Naive thymus-derived CD8-positive, alpha-beta T cell (primary cell): ENCODE measurements around the gene GPC2. TPM values are rescaled to one million over a fixed set of nuclear protein-coding genes. Genes with fewer than 3 reads are reported as not detected.
"Not testable (repeated sequence)": the region's sequence is repeated elsewhere in the genome, so short reads cannot be mapped to it uniquely, and the experiment has no call there.

ENCODE experiments used
- ATAC-seq, 2 donors: fragments of 150-1000 bp; cut with Tn5 transposase in 1 of 2; sonication (Bioruptor Pico), chemical (Tn5 transposase) in 1 of 2; 1 replicate in 1 of 2; 2 replicates in 1 of 2; pipeline ENCODE4 v1.10.0; 2021; ENCODE audit warnings: mild to moderate bottlenecking in 2 of 2, moderate library complexity in 2 of 2
- POLR2A ChIA-PET: fragments of 350-600 bp; sonication (Branson Sonifier 250); formaldehyde crosslinking; loops from one replicate; lab custom pipeline; 2021; ENCODE audit warnings: antibody characterized with exemption; lab: Charles Lee
- DNase-seq, 10 donors: peaks; one replicate each; pipeline versions ENCODE4 v3.0.0 to v3.0.0-alpha.2; 2020 to 2022
- H3K27ac Mint-ChIP-seq, 10 donors: one replicate each; pipeline ENCODE4 v1.8.0; 2020 to 2022; ENCODE audit warnings: mild to moderate bottlenecking in 10 of 10, mixed read lengths in 10 of 10, moderate library complexity in 4 of 10, inconsistent platforms in 1 of 10
- H3K27me3 Mint-ChIP-seq, 5 donors: one replicate each; pipeline ENCODE4 v1.8.0; 2021 to 2022; ENCODE audit warnings: mixed read lengths in 5 of 5
- H3K36me3 Mint-ChIP-seq, 3 donors: one replicate each; pipeline ENCODE4 v1.8.0; 2020 to 2022; ENCODE audit warnings: mixed read lengths in 3 of 3, mild to moderate bottlenecking in 2 of 3, inconsistent platforms in 1 of 3
- H3K4me1 Mint-ChIP-seq, 4 donors: one replicate each; pipeline ENCODE4 v1.8.0; 2021 to 2022; ENCODE audit warnings: mixed read lengths in 4 of 4
- H3K4me3 Mint-ChIP-seq, 10 donors: one replicate each; pipeline ENCODE4 v1.8.0; 2020 to 2022; ENCODE audit warnings: mild to moderate bottlenecking in 10 of 10, mixed read lengths in 10 of 10, moderate library complexity in 6 of 10, inconsistent platforms in 1 of 10
- H3K9me3 Mint-ChIP-seq, 9 donors: one replicate each; pipeline ENCODE4 v1.8.0; 2020 to 2022; ENCODE audit warnings: mixed read lengths in 9 of 9, mild to moderate bottlenecking in 3 of 9, inconsistent platforms in 1 of 9, moderate library complexity in 1 of 9
- polyA plus RNA-seq, 3 donors: library from polyadenylated mRNA; unstranded; fragments of 300-500 nt; fragmentation: Illumina TruSeq; gene quantifications; one replicate each; pipeline ENCODE4 v1.2.3, GENCODE V29; 2021
- total RNA-seq, 8 experiments: library from RNA in 2 of 8; stranded (reverse) in 2 of 8; gene quantifications; one replicate each; pipeline ENCODE4 v1.2.3 and lab custom pipeline; 2021 to 2026

GPC2 gene
- total and polyA plus RNA-seq, 5 experiments from 2014 or later, result 0.09 to 40.1 (median 1.1) TPM

DNA sequence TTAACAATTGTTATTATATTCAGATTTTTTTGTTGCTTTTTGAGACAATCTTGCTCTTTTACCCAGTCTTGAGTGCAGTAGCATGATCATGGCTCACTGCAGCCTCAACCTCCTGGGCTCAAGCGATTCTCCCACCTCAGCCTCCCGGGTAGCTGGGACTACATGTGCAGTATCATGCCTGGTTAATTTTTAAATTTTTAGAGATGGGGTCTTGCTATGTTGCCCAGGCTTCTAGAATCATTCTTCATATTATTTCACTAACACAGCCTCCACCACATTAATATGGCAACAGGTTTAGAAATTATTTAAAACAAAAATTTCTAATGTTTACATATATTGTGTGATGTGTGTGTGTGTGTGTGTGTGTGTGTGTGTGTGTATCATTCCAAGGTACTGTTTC, 29.9 kb downstream of the GPC2 start:
- H3K27ac Mint-ChIP-seq, result peak overlapping the region in 2 of 10 donors; percentile 74 to 96
- H3K4me1 Mint-ChIP-seq, result peaks cover 14 to 33% (median 29%) of the 10 kb centered on the region in 4 donors
- ATAC-seq (no peak), DNase-seq (no peak)
- H3K27me3 Mint-ChIP-seq, result no peaks in the 10 kb centered on the region
- peak overlapping the region in 1 of 10 donors; percentile 4 for H3K4me3 Mint-ChIP-seq
- peaks cover 0 to 16% (median 3%) of the 10 kb centered on the region in 3 donors for H3K36me3 Mint-ChIP-seq
- H3K9me3 Mint-ChIP-seq, result no peaks in the 10 kb centered on the region
- POLR2A ChIA-PET, result interaction anchor here (0.7 to 16.1 kb wide), 11 partner anchors 17 to 222 kb away, joined by 3 to 358 read pairs (median 4); partner anchors contain the start of genes CNPY4, GAL3ST4, GPC2 and MBLAC1

DNA sequence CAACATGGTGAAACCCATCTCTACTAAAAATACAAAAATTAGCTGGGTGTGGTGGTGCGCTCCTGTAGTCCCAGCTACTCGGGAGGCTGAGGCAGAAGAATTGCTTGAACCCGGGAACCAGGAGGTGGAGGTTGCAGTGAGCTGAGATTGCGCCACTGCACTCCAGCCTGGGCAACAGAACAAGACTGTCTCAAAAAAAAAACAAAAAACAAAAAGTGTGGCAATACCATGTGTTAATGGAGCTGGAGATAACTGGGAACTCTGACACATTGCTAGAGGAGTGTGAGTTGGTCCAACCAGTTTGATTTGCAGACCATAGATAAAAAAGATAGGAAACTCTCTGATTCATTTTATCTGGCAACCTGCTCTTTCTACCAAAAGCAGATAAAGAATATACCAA, 30.8 kb downstream of the GPC2 start:
- DNase-seq, ATAC-seq, H3K4me3 Mint-ChIP-seq, H3K27me3 Mint-ChIP-seq, H3K9me3 Mint-ChIP-seq, H3K36me3 Mint-ChIP-seq: not testable (repeated sequence)
- Mint-ChIP-seq H3K4me1 (peaks cover 13 to 28% (median 21%) of the 10 kb centered on the region in 4 donors), H3K27ac (peak overlapping the region in 2 of 10 donors; percentile 29)
- POLR2A ChIA-PET, result interaction anchor here (0.7 to 16.1 kb wide), 2 partner anchors 10 to 18 kb away, joined by 5 to 358 read pairs; partner anchors contain the start of genes GAL3ST4 and TRAPPC14

DNA sequence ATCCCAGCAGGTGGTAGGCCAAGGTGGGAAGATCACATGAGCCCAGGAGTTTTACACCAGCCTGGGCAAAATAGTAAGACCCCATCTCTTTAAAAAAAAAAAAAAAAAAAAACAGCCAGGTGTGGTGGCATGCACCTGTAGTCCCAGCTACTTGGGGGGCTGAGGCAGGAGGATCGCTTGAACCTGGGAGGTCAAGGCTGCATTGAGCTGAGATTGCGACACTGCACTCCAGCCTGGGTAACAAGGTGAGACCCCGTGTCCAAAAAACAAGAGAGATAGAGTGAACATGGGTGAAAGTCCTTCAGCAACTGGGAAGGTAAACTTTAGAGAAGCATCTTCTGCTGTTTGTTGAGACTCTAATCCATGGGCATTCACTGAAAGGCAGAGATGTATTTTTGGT, 34.7 kb downstream of the GPC2 start:
- Mint-ChIP-seq H3K36me3 (no peaks in the 10 kb centered on the region), H3K4me1 (peaks cover 0 to 22% (median 9%) of the 10 kb centered on the region in 4 donors), H3K9me3 (no peaks in the 10 kb centered on the region), H3K4me3 (no peak overlapping the region), H3K27me3 (no peaks in the 10 kb centered on the region), H3K27ac (peak overlapping the region in 1 of 10 donors; percentile 43)
- no peak for DNase-seq
- POLR2A ChIA-PET, result interaction anchor here (0.7 to 1.5 kb wide), 6 partner anchors 11 to 530 kb away, joined by 3 to 10 read pairs (median 6); partner anchors contain the start of gene GAL3ST4
- no peak for ATAC-seq

DNA sequence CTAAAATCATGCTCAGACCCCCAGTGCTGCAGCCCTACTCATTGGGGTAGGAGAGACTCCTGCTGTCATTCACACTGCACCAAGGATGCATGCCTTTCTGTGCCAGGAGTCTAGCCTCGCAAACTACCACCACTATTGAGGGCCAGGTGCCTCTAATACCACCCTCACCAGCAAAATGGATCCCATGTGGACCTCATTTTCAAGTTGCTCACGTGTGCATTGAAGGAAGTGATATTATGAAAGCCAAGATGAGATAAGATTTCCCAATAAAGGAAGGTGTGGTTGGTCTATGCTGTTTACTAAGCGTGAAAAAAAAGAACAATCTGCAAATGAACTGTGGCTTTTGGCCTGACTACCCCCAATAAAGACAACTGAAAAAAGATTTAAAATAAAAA, 35.6 kb downstream of the GPC2 start:
- no peaks in the 10 kb centered on the region for H3K9me3 Mint-ChIP-seq
- H3K4me1 Mint-ChIP-seq, result peaks cover 0 to 22% (median 9%) of the 10 kb centered on the region in 4 donors
- no peak for DNase-seq
- H3K4me3 Mint-ChIP-seq, result no peak overlapping the region
- H3K27ac Mint-ChIP-seq, result peak overlapping the region in 1 of 10 donors; percentile 4
- no peaks in the 10 kb centered on the region for H3K36me3 Mint-ChIP-seq
- ATAC-seq, result no peak
- no peaks in the 10 kb centered on the region for H3K27me3 Mint-ChIP-seq
- POLR2A ChIA-PET, result interaction anchor here (0.6 to 1.5 kb wide), 3 partner anchors 12 to 113 kb away, joined by 6 to 7 read pairs (median 6); no protein-coding TSS in a partner anchor

DNA sequence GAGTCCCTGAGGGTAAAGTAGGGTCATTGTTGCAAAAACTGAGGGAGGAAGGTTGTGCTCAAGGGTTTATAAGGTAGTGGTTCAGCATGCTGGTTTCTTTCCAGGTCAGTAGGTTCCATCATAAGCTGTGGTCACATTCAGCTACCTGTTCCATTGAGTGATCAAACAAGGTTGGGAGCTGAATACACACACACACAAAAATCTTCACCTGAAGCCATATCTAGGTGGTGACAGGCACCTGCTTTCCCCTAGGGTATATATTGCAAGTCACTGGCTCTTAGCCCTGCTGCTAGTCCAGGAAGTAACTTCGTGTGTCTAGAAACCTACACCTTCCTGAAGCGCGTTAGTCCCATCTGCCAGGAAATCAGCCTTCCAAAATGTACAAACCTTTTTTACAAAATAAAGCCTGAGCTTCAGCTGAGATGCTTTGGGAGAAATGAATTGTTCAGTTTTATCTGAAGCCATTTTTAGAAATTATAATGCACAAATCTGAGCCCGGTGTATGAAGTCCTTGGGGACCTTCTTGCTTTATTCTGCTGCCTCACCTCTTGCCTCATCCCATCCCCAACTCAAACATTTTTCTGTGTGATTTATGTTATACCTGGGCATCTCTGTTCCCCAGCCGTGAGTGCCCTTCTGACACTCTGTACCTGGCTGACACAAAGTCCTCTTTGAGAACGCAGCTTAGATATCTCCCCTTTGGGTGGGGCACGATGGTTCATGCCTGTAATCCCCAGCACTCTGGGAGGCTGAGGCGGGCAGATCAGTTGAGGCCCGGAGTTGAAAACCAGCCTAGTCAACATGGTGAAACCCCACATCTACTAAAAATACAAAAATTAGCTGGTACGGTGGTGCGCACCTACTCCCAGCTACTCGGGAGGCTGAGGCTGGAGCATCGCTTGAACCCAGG, 39.1 kb downstream of the GPC2 start:
- DNase-seq (peak in 1 of 10 donors; percentile 32), ATAC-seq (peak; percentile 47 to 71)
- Mint-ChIP-seq H3K36me3 (no peaks in the 10 kb centered on the region), H3K4me3 (peak overlapping the region in 3 of 10 donors; percentile 12 to 49 (median 29)), H3K27ac (peak overlapping the region in 8 of 10 donors; percentile 69 to 88 (median 79)), H3K4me1 (peaks cover 0 to 22% (median 9%) of the 10 kb centered on the region in 4 donors), H3K27me3 (no peaks in the 10 kb centered on the region), H3K9me3 (no peaks in the 10 kb centered on the region)
- POLR2A ChIA-PET, result interaction anchor here (0.6 to 2.5 kb wide), 12 partner anchors 10 to 157 kb away, joined by 3 to 9 read pairs (median 5); partner anchors contain the start of genes GPC2, LAMTOR4, PVRIG and STAG3

DNA sequence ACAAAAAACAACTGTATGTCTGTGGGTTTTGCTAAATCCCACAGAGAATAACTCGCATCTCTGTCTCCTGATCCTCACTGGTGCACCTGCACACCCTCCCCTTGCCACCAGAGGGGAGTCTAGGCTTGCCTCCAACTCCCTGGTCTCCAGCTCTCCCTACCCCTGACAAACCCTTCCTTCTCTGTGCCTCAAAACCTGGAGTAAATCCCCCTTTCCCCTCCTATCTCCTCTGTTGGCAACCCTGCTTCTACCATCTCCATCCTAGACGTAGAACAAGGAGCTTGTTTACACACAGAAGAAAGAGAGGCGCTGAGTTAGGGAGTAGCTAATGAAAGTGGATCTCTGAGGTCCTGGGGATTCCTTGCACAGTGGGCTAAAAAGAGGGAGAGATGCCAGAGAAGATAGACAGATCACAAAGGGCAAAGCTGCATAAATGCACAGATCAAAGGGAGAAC, 44.5 kb downstream of the GPC2 start:
- H3K4me1 Mint-ChIP-seq, result peaks cover 9 to 29% (median 24%) of the 10 kb centered on the region in 4 donors
- POLR2A ChIA-PET, result interaction anchor here (0.7 to 3.0 kb wide), 11 partner anchors 12 to 275 kb away, joined by 3 to 16 read pairs (median 5); partner anchors contain the start of genes GAL3ST4, LAMTOR4, PVRIG and TRAPPC14
- DNase-seq (peak; percentile 44 to 82 (median 61)), ATAC-seq (peak; percentile 77 to 78)
- peak overlapping the region in 8 of 10 donors; percentile 3 to 82 (median 32) for H3K27ac Mint-ChIP-seq
- peak overlapping the region in 3 of 10 donors; percentile 14 to 59 (median 28) for H3K4me3 Mint-ChIP-seq
- H3K27me3 Mint-ChIP-seq, result no peaks in the 10 kb centered on the region
- H3K36me3 Mint-ChIP-seq, result no peaks in the 10 kb centered on the region
- H3K9me3 Mint-ChIP-seq, result no peaks in the 10 kb centered on the region

DNA sequence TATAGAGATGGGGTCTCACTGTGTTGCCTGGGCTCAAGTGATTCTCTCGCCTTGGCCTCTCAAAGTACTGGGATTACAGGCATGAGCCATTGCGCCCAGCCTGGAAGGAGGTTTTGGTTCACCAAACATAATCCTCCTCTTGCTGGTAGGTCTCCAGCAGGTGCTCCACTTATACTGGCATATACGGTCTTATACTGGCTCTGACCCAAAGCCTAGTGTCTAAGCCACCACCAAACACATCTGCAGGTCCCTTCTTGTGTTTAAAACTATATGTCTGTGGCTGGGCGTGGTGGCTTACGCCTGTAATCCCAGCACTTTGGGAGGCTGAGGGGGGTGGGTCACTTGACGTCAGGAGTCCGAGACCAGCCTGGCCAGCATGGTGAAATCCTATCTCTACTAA, 45.1 kb downstream of the GPC2 start:
- H3K4me3 Mint-ChIP-seq, result peak overlapping the region in 2 of 10 donors; percentile 14 to 24
- H3K36me3 Mint-ChIP-seq, result no peaks in the 10 kb centered on the region
- no peak for DNase-seq
- H3K4me1 Mint-ChIP-seq, result peaks cover 9 to 29% (median 22%) of the 10 kb centered on the region in 4 donors
- H3K27ac Mint-ChIP-seq, result peak overlapping the region in 4 of 10 donors; percentile 50 to 82 (median 63)
- POLR2A ChIA-PET, result interaction anchor here (0.7 to 3.0 kb wide), 9 partner anchors 11 to 275 kb away, joined by 3 to 16 read pairs (median 5); partner anchors contain the start of genes GAL3ST4, LAMTOR4, PVRIG and TRAPPC14
- no peaks in the 10 kb centered on the region for H3K9me3 Mint-ChIP-seq
- ATAC-seq, result no peak
- H3K27me3 Mint-ChIP-seq, result no peaks in the 10 kb centered on the region

DNA sequence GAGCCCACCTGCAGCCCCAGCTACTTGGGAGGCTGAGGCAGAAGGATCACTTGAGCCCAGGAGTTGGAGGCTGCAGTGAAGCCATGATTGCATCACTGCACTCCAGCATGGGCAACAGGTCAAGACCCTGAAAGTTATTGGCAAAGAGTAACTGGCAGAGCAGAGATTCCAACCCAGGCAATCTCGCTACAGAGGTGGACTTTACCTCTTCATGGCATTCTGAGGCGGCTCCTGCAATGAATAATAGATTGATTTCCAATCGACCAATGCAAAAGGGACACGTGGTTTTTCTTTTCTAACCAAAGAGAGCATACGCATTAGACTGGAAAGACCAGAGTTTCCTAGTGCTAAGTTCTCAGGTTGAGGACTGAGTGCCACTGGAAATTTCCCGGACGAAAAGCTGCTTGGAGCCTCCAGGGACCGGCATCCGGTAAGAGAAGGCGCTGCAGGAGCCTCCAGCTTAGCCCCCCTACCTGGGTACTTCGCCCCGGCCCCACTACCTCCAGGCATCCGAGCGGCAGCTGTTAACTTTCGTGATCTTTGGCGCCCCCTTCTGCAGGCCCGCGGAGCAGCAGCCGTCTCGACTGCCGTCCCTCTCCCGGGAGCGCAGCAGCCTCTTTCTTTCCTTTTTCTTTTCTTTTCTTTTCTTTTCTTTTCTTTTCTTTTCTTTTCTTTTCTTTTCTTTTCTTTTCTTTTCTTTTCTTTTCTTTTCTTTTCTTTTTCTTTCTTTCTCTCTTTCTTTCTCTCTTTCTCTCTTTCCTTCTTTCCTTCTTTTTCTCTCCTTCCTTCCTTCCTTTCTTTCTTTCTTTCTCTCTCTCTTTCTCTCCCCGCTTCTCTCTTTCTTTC, 46.4 kb downstream of the GPC2 start:
- H3K4me3 Mint-ChIP-seq, result peak overlapping the region in 4 of 10 donors; percentile 8 to 31 (median 17)
- peak overlapping the region in 2 of 10 donors; percentile 4 to 22 for H3K27ac Mint-ChIP-seq
- H3K4me1 Mint-ChIP-seq, result peaks cover 14 to 35% (median 34%) of the 10 kb centered on the region in 4 donors
- H3K36me3 Mint-ChIP-seq, result no peaks in the 10 kb centered on the region
- POLR2A ChIA-PET, result interaction anchor here (0.6 to 15.9 kb wide), 9 partner anchors 11 to 298 kb away, joined by 3 to 252 read pairs (median 5); partner anchors contain the start of genes AP4M1, CNPY4, GPC2 and MCM7
- DNase-seq (peak; percentile 70 to 89 (median 82)), ATAC-seq (no peak)
- H3K27me3 Mint-ChIP-seq, result no peaks in the 10 kb centered on the region
- H3K9me3 Mint-ChIP-seq, result no peaks in the 10 kb centered on the region

DNA sequence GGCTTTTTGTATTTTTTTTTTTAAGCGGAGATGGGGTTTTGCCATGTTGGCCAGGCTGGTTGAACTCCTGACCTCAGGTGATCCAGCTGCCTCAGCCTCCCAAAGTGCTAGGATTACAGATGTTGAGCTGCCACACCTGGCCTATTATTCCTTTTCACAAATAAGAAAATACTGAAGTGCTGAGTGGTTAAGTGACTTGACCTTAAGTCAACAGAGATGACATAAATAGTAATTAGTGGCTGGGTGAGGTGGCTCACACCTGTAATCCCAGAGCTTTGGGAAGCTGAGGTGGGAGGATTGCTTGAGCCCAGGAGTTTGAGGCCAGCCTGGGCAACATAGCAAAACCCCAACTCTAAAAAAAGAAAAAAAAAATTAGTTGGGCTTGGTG, 47.0 kb downstream of the GPC2 start:
- peaks cover 14 to 41% (median 39%) of the 10 kb centered on the region in 4 donors for H3K4me1 Mint-ChIP-seq
- H3K27ac Mint-ChIP-seq, DNase-seq, H3K27me3 Mint-ChIP-seq, H3K9me3 Mint-ChIP-seq, H3K4me3 Mint-ChIP-seq, H3K36me3 Mint-ChIP-seq, ATAC-seq: not testable (repeated sequence)
- POLR2A ChIA-PET, result interaction anchor here (0.6 to 15.9 kb wide), 8 partner anchors 10 to 136 kb away, joined by 3 to 252 read pairs (median 7); partner anchors contain the start of genes AP4M1, CNPY4, GPC2 and LAMTOR4

DNA sequence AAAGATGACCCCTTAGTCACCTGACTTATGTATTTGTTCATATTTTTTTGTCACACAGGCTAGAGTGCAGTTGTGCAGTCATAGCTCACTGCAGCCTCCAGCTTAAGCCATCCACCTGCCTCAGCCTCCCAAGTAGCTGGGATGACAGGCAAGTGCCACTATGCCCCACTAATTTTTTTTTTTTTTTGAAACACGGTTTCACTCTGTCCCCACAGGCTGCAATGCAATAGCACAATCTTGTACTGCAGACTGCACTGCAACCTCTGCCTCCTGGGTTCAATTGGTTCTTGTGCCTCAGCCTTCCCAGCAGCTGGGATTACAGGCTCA, 48.6 kb downstream of the GPC2 start:
- H3K27me3 Mint-ChIP-seq, result no peaks in the 10 kb centered on the region
- peak overlapping the region in 7 of 10 donors; percentile 7 to 88 (median 82) for H3K27ac Mint-ChIP-seq
- no peaks in the 10 kb centered on the region for H3K36me3 Mint-ChIP-seq
- H3K4me1 Mint-ChIP-seq, result peaks cover 19 to 53% (median 50%) of the 10 kb centered on the region in 4 donors
- no peaks in the 10 kb centered on the region for H3K9me3 Mint-ChIP-seq
- H3K4me3 Mint-ChIP-seq, result peak overlapping the region; percentile 73 to 99 (median 83)
- ATAC-seq (no peak), DNase-seq (no peak)
- POLR2A ChIA-PET, result interaction anchor here (0.6 to 15.9 kb wide), 14 partner anchors 8 to 302 kb away, joined by 3 to 252 read pairs (median 3); partner anchors contain the start of genes AP4M1, COPS6, GPC2 and LAMTOR4
